NCI-H2171 treated with DMSO at 0.1 percent for 48 hours (cell line): Measurements from ENCODE around the gene FOXO1.

ENCODE experiments used
- DNase-seq: peaks from one replicate; lab custom pipeline; 2025; lab: John Stamatoyannopoulos, UW

FOXO1 gene

GRCh38 chr13:40635315-40635995 is 31.0 kb downstream of the FOXO1 start:
- no peak for DNase-seq

- DNase-seq, result no peak
Measured at GRCh38 chr13:40632915-40633314, 33.5 kb downstream of the FOXO1 start.

GRCh38 chr13:40631605-40632004 is 34.8 kb downstream of the FOXO1 start:
- no peak for DNase-seq

- DNase-seq, result no peak
Measured at GRCh38 chr13:40629678-40630384, 36.6 kb downstream of the FOXO1 start.

GRCh38 chr13:40626977-40627376 is 39.5 kb downstream of the FOXO1 start:
- no peak for DNase-seq

- no peak for DNase-seq
Measured at GRCh38 chr13:40626561-40626960, 39.9 kb downstream of the FOXO1 start.

GRCh38 chr13:40624986-40625385 is 41.5 kb downstream of the FOXO1 start:
- DNase-seq, result no peak

- no peak for DNase-seq
Measured at GRCh38 chr13:40624383-40624782, 42.1 kb downstream of the FOXO1 start.

GRCh38 chr13:40622761-40623160 is 43.7 kb downstream of the FOXO1 start:
- DNase-seq, result no peak

GRCh38 chr13:40622246-40622645 is 44.2 kb downstream of the FOXO1 start:
- DNase-seq, result no peak

- DNase-seq, result no peak
Measured at GRCh38 chr13:40619479-40619814, 47.0 kb downstream of the FOXO1 start.

GRCh38 chr13:40618581-40619478 is 47.6 kb downstream of the FOXO1 start:
- DNase-seq, result no peak

GRCh38 chr13:40617801-40618356 is 48.6 kb downstream of the FOXO1 start:
- no peak for DNase-seq

GRCh38 chr13:40615619-40616018 is 50.8 kb downstream of the FOXO1 start:
- no peak for DNase-seq

GRCh38 chr13:40613914-40614313 is 52.5 kb downstream of the FOXO1 start:
- no peak for DNase-seq

GRCh38 chr13:40613192-40613818 is 53.1 kb downstream of the FOXO1 start:
- DNase-seq, result no peak

- DNase-seq, result no peak
Measured at GRCh38 chr13:40612041-40612440, 54.4 kb downstream of the FOXO1 start.

- no peak for DNase-seq
Measured at GRCh38 chr13:40611635-40612034, 54.8 kb downstream of the FOXO1 start.

- DNase-seq, result no peak
Measured at GRCh38 chr13:40611004-40611403, 55.4 kb downstream of the FOXO1 start.

- no peak for DNase-seq
Measured at GRCh38 chr13:40609972-40610726, 56.3 kb downstream of the FOXO1 start.

GRCh38 chr13:40608308-40608707 is 58.1 kb downstream of the FOXO1 start:
- no peak for DNase-seq
